Measurements from ENCODE around the gene AARSD1. TPM values are rescaled to one million over a fixed set of nuclear protein-coding genes. Genes with fewer than 3 reads are reported as not detected.

AARSD1 gene
- total RNA-seq, 1 donor from 2014 or later: 70.4 TPM

DNA sequence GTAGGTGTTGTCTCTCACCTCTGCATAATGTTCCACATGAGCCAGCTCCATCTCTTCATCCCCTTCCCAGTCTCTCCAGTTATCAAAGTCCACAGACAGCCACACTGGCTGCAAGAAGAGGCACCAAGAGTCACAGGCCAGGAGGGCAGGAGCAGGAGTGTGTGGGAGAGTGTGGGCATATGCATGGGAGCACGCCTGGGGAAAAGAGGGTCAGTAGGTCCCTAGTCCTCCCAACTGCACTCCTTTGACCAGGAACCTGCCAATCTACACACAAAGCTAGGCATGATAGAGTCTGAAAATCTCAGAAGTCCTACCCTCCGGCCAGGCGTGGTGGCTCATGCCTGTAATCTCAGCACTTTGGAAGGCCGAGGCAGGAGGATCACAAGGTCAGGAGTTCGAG lies 7.3 kb upstream of the AARSD1 start:
- ChIA-PET POLR2A (no interaction called here), CTCF (no interaction called here)
- TF ChIP-seq, protein P1, sequence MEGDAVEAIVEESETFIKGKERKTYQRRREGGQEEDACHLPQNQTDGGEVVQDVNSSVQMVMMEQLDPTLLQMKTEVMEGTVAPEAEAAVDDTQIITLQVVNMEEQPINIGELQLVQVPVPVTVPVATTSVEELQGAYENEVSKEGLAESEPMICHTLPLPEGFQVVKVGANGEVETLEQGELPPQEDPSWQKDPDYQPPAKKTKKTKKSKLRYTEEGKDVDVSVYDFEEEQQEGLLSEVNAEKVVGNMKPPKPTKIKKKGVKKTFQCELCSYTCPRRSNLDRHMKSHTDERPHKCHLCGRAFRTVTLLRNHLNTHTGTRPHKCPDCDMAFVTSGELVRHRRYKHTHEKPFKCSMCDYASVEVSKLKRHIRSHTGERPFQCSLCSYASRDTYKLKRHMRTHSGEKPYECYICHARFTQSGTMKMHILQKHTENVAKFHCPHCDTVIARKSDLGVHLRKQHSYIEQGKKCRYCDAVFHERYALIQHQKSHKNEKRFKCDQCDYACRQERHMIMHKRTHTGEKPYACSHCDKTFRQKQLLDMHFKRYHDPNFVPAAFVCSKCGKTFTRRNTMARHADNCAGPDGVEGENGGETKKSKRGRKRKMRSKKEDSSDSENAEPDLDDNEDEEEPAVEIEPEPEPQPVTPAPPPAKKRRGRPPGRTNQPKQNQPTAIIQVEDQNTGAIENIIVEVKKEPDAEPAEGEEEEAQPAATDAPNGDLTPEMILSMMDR (IDR thresholded peaks at IDR 0.05): no peak
- no peak overlapping the region for H3K27ac Mint-ChIP-seq
- ATAC-seq (ENCODE audit: low read depth) (no peak), DNase-seq (no peak)
- H3K9me3 Mint-ChIP-seq: no peaks in the 10 kb centered on the region
- no peak overlapping the region for H3K4me3 Mint-ChIP-seq
- H3K27me3 Mint-ChIP-seq: no peaks in the 10 kb centered on the region
- intact Hi-C loops (cut with micrococcal nuclease): no loop called here
- no peaks in the 10 kb centered on the region for H3K4me1 Mint-ChIP-seq
- no peaks in the 10 kb centered on the region for H3K36me3 Mint-ChIP-seq (ENCODE audit: low read depth)

GRCh38 chr17:42969001-42969581 lies 4.8 kb upstream of the AARSD1 start:
- no peak overlapping the region for H3K4me3 Mint-ChIP-seq
- CTCF ChIA-PET: interaction anchor here (1.8 kb wide), 1 partner anchor 29 kb away, joined by 6 read pairs; the partner anchor contains the start of gene RPL27

GRCh38 chr17:42967925-42968324 lies 3.7 kb upstream of the AARSD1 start:
- no peak for ATAC-seq (ENCODE audit: low read depth)
- ChIA-PET CTCF (interaction anchor here (1.8 kb wide), 1 partner anchor 30 kb away, joined by 6 read pairs; the partner anchor contains the start of gene RPL27), POLR2A (interaction anchor here (0.6 to 0.9 kb wide), 3 partner anchors 8 to 17 kb away, joined by 3 to 6 read pairs (median 3); partner anchors contain the start of gene PTGES3L)
- Mint-ChIP-seq H3K4me1 (peaks cover 11% of the 10 kb centered on the region), H3K4me3 (no peak overlapping the region), H3K9me3 (no peaks in the 10 kb centered on the region), H3K36me3 (ENCODE audit: low read depth) (peaks cover 12% of the 10 kb centered on the region), H3K27ac (no peak overlapping the region), H3K27me3 (no peaks in the 10 kb centered on the region)
- TF ChIP-seq, protein P1 (IDR thresholded peaks at IDR 0.05): no peak
- no peak for DNase-seq
- intact Hi-C loops (cut with micrococcal nuclease): no loop called here

More at GRCh38 chr17:42969001-42969581, 4.8 kb upstream of the AARSD1 start:
- Mint-ChIP-seq H3K27ac (peak overlapping the region; percentile 46), H3K9me3 (no peaks in the 10 kb centered on the region), H3K4me1 (peaks cover 6% of the 10 kb centered on the region), H3K27me3 (no peaks in the 10 kb centered on the region), H3K36me3 (ENCODE audit: low read depth) (peaks cover 6% of the 10 kb centered on the region)
- TF ChIP-seq, protein P1 (IDR thresholded peaks at IDR 0.05): no peak
- intact Hi-C loops (cut with micrococcal nuclease): no loop called here
- DNase-seq (no peak), ATAC-seq (ENCODE audit: low read depth) (no peak)
- POLR2A ChIA-PET: interaction anchor here (0.6 to 2.3 kb wide), 4 partner anchors 29 to 887 kb away, joined by 4 to 15 read pairs (median 6); partner anchors contain the start of gene RPL27

DNA sequence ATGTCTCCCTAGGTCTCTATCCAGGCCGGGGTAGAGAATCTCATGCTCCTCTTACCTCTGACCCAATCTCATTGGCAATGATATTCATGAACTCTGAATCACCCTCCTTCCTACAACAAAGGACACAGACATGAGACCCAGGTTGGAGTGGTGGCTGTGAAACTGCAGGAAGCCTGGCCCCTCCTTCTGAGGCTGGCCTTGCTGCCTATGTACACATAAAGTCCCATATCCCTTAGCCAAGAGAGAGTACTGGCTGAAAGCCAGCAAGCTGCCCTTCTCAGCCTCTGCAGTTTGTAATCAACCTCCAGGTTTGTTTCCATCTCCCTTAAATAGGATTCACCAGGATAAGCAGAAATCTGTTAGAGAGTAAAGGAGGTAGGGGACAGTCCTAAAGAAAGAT lies 10.6 kb downstream of the AARSD1 start:
- ChIA-PET CTCF (no interaction called here), POLR2A (interaction anchor here (0.6 kb wide), 1 partner anchor 245 kb away, joined by 3 read pairs; no protein-coding TSS in a partner anchor)
- intact Hi-C loops (cut with micrococcal nuclease): no loop called here
- DNase-seq (no peak), ATAC-seq (ENCODE audit: low read depth) (no peak)
- TF ChIP-seq, protein P1 (IDR thresholded peaks at IDR 0.05): no peak
- Mint-ChIP-seq H3K4me3 (no peak overlapping the region), H3K9me3 (no peaks in the 10 kb centered on the region), H3K27me3 (no peaks in the 10 kb centered on the region), H3K4me1 (no peaks in the 10 kb centered on the region), H3K27ac (no peak overlapping the region), H3K36me3 (ENCODE audit: low read depth) (peaks cover 82% of the 10 kb centered on the region)

DNA sequence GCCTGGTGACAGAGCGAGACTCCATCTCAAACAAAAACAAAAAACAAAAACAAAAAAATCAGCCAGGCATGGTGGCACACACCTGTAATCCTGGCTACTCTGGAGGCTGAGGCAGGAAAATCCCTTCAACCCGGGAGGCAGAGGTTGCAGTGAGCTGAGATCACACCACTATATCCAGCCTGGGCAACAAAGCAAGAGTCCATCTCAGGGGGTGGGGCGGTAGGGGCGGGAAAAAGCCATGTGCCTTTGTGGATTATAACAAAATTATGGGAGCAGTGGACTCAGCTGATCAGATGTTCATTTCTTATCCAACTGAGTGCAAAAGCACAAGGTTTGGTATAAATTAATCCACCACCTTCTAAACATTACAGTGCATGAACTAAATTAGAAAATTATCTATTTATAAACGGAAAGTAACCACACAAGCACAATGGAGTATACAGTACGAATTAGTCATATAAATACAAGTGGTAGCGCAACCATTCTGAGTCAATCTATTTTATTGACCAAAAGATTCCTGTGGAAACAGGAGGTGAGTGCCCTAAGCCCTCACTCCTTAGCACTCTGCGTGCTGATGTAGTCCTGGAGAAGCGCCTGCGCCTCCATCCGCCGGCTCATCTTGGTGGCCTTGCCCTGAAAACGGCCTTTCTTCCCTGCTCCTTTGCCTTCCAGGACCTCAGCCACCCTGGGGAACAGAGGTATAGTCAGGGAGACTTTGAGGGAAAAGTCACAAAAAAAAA lies 14.0 kb downstream of the AARSD1 start:
- CTCF ChIA-PET: no interaction called here
- no peak overlapping the region for H3K4me3 Mint-ChIP-seq
- ATAC-seq (ENCODE audit: low read depth): no peak
- H3K27ac Mint-ChIP-seq: no peak overlapping the region
- no peaks in the 10 kb centered on the region for H3K9me3 Mint-ChIP-seq
- H3K27me3 Mint-ChIP-seq: no peaks in the 10 kb centered on the region
- H3K4me1 Mint-ChIP-seq: no peaks in the 10 kb centered on the region
- POLR2A ChIA-PET: no interaction called here
- TF ChIP-seq, protein P1 (IDR thresholded peaks at IDR 0.05): no peak
- intact Hi-C loops (cut with micrococcal nuclease): no loop called here
- H3K36me3 Mint-ChIP-seq (ENCODE audit: low read depth): peaks cover 67% of the 10 kb centered on the region
- no peak for DNase-seq

Data from activated B cell treated with CpG ODN at 0.5 μM for 24 hours (primary cell).